Erythroblast (primary cell): ENCODE measurements around the gene UNC79.

ENCODE experiments used
- GATA1 ChIP-seq: IDR thresholded peaks from 2 replicates; pipeline ENCODE4 v1.6.1; 2011; ENCODE audit warnings: low read depth, mild to moderate bottlenecking, control low read depth, low read length, moderate library complexity
- POLR2A ChIP-seq: IDR thresholded peaks from 2 replicates; pipeline ENCODE4 v1.6.1; 2011; ENCODE audit warnings: mild to moderate bottlenecking, low read length

GRCh38 chr14:93540235-93540634 is 109.5 kb downstream of the UNC79 start:
- TF ChIP-seq POLR2A (no peak), GATA1 (no peak)
